GM23338 (cell line): ENCODE data around the gene CCDC188. TPM values are rescaled to one million over a fixed set of nuclear protein-coding genes. Genes with fewer than 3 reads are reported as not detected.

ENCODE experiments used
- ATAC-seq: fragments of 200-7000 bp; cut with Tn5 transposase; 3 replicates; pipeline ENCODE4 v1.9.1; 2020
- DNase-seq: peaks from one replicate; pipeline ENCODE4 v3.0.0-alpha.2; 2015; ENCODE audit warnings: low spot score
- H2AFZ ChIP-seq: fragments of 200-600 bp; sonication (generic); 2 replicates; pipeline ENCODE4 v1.8.0; 2016; ENCODE audit warnings: antibody characterized with exemption, mild to moderate bottlenecking, moderate library complexity
- H3F3A ChIP-seq: fragments of 200-600 bp; sonication (generic); replicated peaks from 2 replicates; pipeline ENCODE4 v1.8.0; 2017; ENCODE audit warnings: antibody characterized with exemption, mixed run types, low read depth
- H3K27ac ChIP-seq: fragments of 200-600 bp; sonication (generic); 2 replicates; pipeline ENCODE4 v1.6.1; 2016; ENCODE audit warnings: low read depth
- H3K27me3 ChIP-seq: fragments of 200-600 bp; sonication (generic); 2 replicates; pipeline ENCODE4 v1.8.0; 2016; ENCODE audit warnings: mild to moderate bottlenecking, mixed run types, moderate library complexity; ENCODE audit not compliant: insufficient read depth
- H3K36me3 ChIP-seq: fragments of 200-600 bp; sonication (generic); 2 replicates; pipeline ENCODE4 v1.8.0; 2016; ENCODE audit warnings: mild to moderate bottlenecking; ENCODE audit not compliant: insufficient read depth
- H3K4me1 ChIP-seq: fragments of 200-600 bp; sonication (generic); 2 replicates; pipeline ENCODE4 v1.8.0; 2016; ENCODE audit warnings: mild to moderate bottlenecking, moderate library complexity; ENCODE audit not compliant: insufficient read depth
- H3K4me2 ChIP-seq: fragments of 200-600 bp; sonication (generic); 2 replicates; pipeline ENCODE4 v1.7.1; 2017; ENCODE audit warnings: mixed run types
- H3K4me3 ChIP-seq: fragments of 200-600 bp; sonication (generic); 2 replicates; pipeline ENCODE4 v1.6.1; 2016; ENCODE audit warnings: mixed run types
- H3K79me2 ChIP-seq: fragments of 200-600 bp; sonication (generic); replicated peaks from 2 replicates; pipeline ENCODE4 v1.8.0; 2017; ENCODE audit warnings: mild to moderate bottlenecking; ENCODE audit not compliant: insufficient read depth
- H3K9me2 ChIP-seq: fragments of 200-600 bp; sonication (generic); 2 replicates; pipeline ENCODE4 v1.8.0; 2017; ENCODE audit not compliant: insufficient read depth
- H4K20me1 ChIP-seq: fragments of 200-600 bp; sonication (generic); replicated peaks from 2 replicates; pipeline ENCODE4 v1.8.0; 2017; ENCODE audit warnings: mild to moderate bottlenecking; ENCODE audit not compliant: insufficient read depth
- H3K27ac Mint-ChIP-seq: 2 replicates; pipeline ENCODE4 v1.8.0; 2020; ENCODE audit warnings: inconsistent platforms, mild to moderate bottlenecking, moderate library complexity, mixed read lengths
- H3K27me3 Mint-ChIP-seq: 3 replicates; pipeline ENCODE4 v1.8.0; 2022; ENCODE audit warnings: low read depth, mild to moderate bottlenecking, moderate library complexity, mixed read lengths, inconsistent platforms; ENCODE audit not compliant: insufficient read depth, poor library complexity
- H3K36me3 Mint-ChIP-seq: 3 replicates; pipeline ENCODE4 v1.8.0; 2021; ENCODE audit warnings: low read depth, mild to moderate bottlenecking, inconsistent platforms, moderate library complexity, mixed read lengths
- H3K4me1 Mint-ChIP-seq: 3 replicates; pipeline ENCODE4 v1.8.0; 2020; ENCODE audit warnings: mild to moderate bottlenecking, inconsistent platforms, mixed read lengths
- H3K4me3 Mint-ChIP-seq: 3 replicates; pipeline ENCODE4 v1.8.0; 2021; ENCODE audit warnings: moderate library complexity, mild to moderate bottlenecking, inconsistent platforms, mixed read lengths
- H3K9me3 Mint-ChIP-seq: 3 replicates; pipeline ENCODE4 v1.8.0; 2020; ENCODE audit warnings: moderate library complexity, mild to moderate bottlenecking, inconsistent platforms, mixed read lengths
- CREB1 ChIP-seq: fragments of 250-450 bp; sonication (Bioruptor Pico); IDR thresholded peaks from 2 replicates; pipeline ENCODE4 v1.5.0; 2020; ENCODE audit warnings: low read depth, mild to moderate bottlenecking, moderate library complexity
- CTCF ChIP-seq, 2 experiments: fragments of 200-600 bp in 1 of 2; sonication (generic) in 1 of 2; conservative IDR thresholded peaks; 2 replicates each; pipeline versions ENCODE4 v1.5.1 to v1.6.1; 2016 to 2017; ENCODE audit warnings: antibody characterized with exemption in 2 of 2, low read depth in 2 of 2, mild to moderate bottlenecking in 2 of 2, moderate library complexity in 1 of 2
- ETS1 ChIP-seq: IDR thresholded peaks from 2 replicates; pipeline ENCODE4 v1.6.1; 2016; ENCODE audit warnings: antibody characterized with exemption
- EZH2 ChIP-seq: fragments of 200-600 bp; sonication (generic); IDR thresholded peaks from one replicate; pipeline ENCODE4 v1.8.0; 2017; ENCODE audit warnings: antibody characterized with exemption, mild to moderate bottlenecking, low read depth; ENCODE audit not compliant: unreplicated experiment
- EZH2phosphoT487 ChIP-seq: fragments of 200-600 bp; sonication (generic); IDR thresholded peaks from one replicate; pipeline ENCODE4 v1.8.1; 2018; ENCODE audit warnings: antibody characterized with exemption; ENCODE audit not compliant: unreplicated experiment
- JUNB ChIP-seq: IDR thresholded peaks from one replicate; pipeline ENCODE4 v1.6.1; 2016; ENCODE audit warnings: antibody characterized with exemption; ENCODE audit not compliant: unreplicated experiment
- NANOG ChIP-seq: IDR thresholded peaks from 2 replicates; pipeline ENCODE4 v1.6.1; 2016; ENCODE audit warnings: antibody characterized with exemption, borderline replicate concordance
- POLR2AphosphoS5 ChIP-seq: IDR thresholded peaks from 2 replicates; pipeline ENCODE4 v1.6.1; 2016; ENCODE audit warnings: antibody characterized with exemption, low read depth
- REST ChIP-seq: IDR thresholded peaks from one replicate; pipeline ENCODE4 v1.6.1; 2018; ENCODE audit warnings: antibody characterized with exemption; ENCODE audit not compliant: unreplicated experiment
- STAT1 ChIP-seq: IDR thresholded peaks from one replicate; pipeline ENCODE4 v1.6.1; 2016; ENCODE audit warnings: antibody characterized with exemption; ENCODE audit not compliant: unreplicated experiment
- ZNF114 ChIP-seq: fragments of 250-450 bp; sonication (Bioruptor Pico); IDR thresholded peaks from 2 replicates; pipeline ENCODE4 v1.5.0; 2020; ENCODE audit warnings: mild to moderate bottlenecking, moderate library complexity
- ZNF331 ChIP-seq: fragments of 250-450 bp; sonication (Bioruptor Pico); IDR thresholded peaks from 2 replicates; pipeline ENCODE4 v1.5.0; 2020; ENCODE audit warnings: low read depth, mild to moderate bottlenecking, moderate library complexity
- ZNF462 ChIP-seq: fragments of 250-450 bp; sonication (Bioruptor Pico); IDR thresholded peaks from 2 replicates; pipeline ENCODE4 v1.5.0; 2020; ENCODE audit warnings: mild to moderate bottlenecking, moderate library complexity
- polyA plus RNA-seq: library from polyadenylated mRNA; unstranded; fragments of >200 nt; fragmentation: Nextera tagmentation; extraction: Ambion mirVana; gene quantifications from 2 replicates; pipeline ENCODE4 v1.2.1, GENCODE V29; 2016
- total RNA-seq: library from RNA; depleted of rRNA; stranded (reverse); fragments of >200 nt; shearing (Covaris generic); gene quantifications from 2 replicates; pipeline ENCODE4 v1.2.3, GENCODE V29; 2014

Gene CCDC188
- total and polyA plus RNA-seq, 2 experiments from 2014 or later: not detected

GRCh38 chr22:20166703-20167102 is 15.8 kb upstream of the CCDC188 start:
- TF ChIP-seq POLR2AphosphoS5 (no peak), EZH2phosphoT487 (no peak), REST (no peak), ZNF114 (no peak), ETS1 (no peak), STAT1 (no peak), EZH2 (no peak), JUNB (no peak), ZNF331 (no peak), ZNF462 (CRISPR knock-in tag) (no peak), CTCF (conservative IDR thresholded peaks at IDR 0.05; ENCODE audit: low read depth in 2 of 2) (no peak), NANOG (no peak), CREB1 (no peak)
- Histone ChIP-seq H3K27ac (no peak overlapping the region), H3F3A (no peaks in the 10 kb centered on the region), H3K4me1 (no peaks in the 10 kb centered on the region), H3K9me2 (no peaks in the 10 kb centered on the region), H3K4me3 (no peak overlapping the region), H4K20me1 (no peaks in the 10 kb centered on the region), H3K4me2 (no peak overlapping the region), H2AFZ (no peak overlapping the region), H3K27me3 (no peaks in the 10 kb centered on the region), H3K79me2 (no peaks in the 10 kb centered on the region), H3K36me3 (no peaks in the 10 kb centered on the region)
- no peak for ATAC-seq
- Mint-ChIP-seq H3K27ac (no peak overlapping the region), H3K4me1 (no peaks in the 10 kb centered on the region), H3K27me3 (peaks cover 5% of the 10 kb centered on the region), H3K4me3 (no peak overlapping the region), H3K36me3 (peaks cover 3% of the 10 kb centered on the region; the same call in 1 of the 3 replicates), H3K9me3 (peaks cover 4% of the 10 kb centered on the region)
- no peak for DNase-seq
